Measurements from ENCODE around the gene TDRD10. TPM values are rescaled to one million over a fixed set of nuclear protein-coding genes. Genes with fewer than 3 reads are reported as not detected.

Gene TDRD10
- total and polyA plus RNA-seq, 2 of the 8 experiments (the other 6 are each of a cell fraction or from before 2014, with no cell fraction given) = 0.15 to 0.27 TPM

DNA sequence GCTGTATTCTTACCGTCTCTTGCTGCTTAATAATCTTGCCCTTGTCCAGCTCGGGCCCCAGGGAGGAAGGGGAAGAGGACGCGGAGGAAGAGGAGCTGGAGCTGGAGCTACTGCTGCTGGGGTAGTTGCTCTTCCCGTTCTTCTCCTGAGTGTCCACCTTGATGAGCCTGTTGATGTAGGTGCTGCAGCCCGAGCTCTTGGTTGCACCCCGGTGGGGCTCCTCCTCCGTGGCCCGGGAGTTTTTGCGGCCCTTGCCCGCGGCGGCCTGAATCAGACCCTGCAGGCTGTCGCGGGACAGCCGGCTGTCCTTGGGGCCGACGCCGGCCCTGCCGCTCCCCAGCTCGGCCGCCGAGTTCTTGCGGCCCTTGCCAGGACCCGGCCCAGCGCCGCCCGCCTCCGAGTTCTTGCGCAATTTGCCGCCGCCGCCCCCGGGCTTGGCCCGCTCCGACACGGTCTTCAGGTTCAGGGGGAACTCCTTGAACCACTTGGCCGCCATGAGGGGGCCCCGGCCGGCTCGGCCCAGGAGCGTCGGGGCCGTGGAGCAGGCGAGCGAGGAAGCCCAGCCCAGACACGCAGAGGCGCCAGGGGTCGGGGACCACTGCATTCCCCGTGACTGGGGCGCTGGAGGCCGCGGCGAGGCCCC, 475 bp upstream of the TDRD10 start:
- peaks cover 4% of the 10 kb centered on the region; the same call in 1 of the 2 replicates for H3K23me2 ChIP-seq (ENCODE audit: low read depth, low read length)
- TF ChIP-seq KDM4A (IDR thresholded peaks at IDR 0.05; ENCODE audit: low read depth, low read length, severe bottlenecking) = peak; percentile 21
- peak; percentile 94 for TF ChIP-seq SUZ12 (IDR thresholded peaks at IDR 0.05; ENCODE audit: low read length)
- TF ChIP-seq, protein P1, sequence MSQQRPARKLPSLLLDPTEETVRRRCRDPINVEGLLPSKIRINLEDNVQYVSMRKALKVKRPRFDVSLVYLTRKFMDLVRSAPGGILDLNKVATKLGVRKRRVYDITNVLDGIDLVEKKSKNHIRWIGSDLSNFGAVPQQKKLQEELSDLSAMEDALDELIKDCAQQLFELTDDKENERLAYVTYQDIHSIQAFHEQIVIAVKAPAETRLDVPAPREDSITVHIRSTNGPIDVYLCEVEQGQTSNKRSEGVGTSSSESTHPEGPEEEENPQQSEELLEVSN (IDR thresholded peaks at IDR 0.05) = 0 out of 2 replicates have a peak, but pooled peaks have one; percentile 18
- TF ChIP-seq ASH2L (IDR thresholded peaks at IDR 0.05; ENCODE audit: low read length) = no peak
- TF ChIP-seq EZH2 (IDR thresholded peaks at IDR 0.05; ENCODE audit: low read depth, low read length, severe bottlenecking) = peak; percentile 86
- TF ChIP-seq SIX5 (IDR thresholded peaks at IDR 0.05; ENCODE audit: low read depth, low read length) = no peak
- TF ChIP-seq GABPA (IDR thresholded peaks at IDR 0.05; ENCODE audit: borderline replicate concordance, insufficient read depth, low read length) = peak; percentile 60; the same call in 1 of the 2 replicates
- peak; percentile 98 for TF ChIP-seq CEBPB (IDR thresholded peaks at IDR 0.05; ENCODE audit: low read depth, low read length)
- H3K23ac ChIP-seq (ENCODE audit: insufficient read length) = no peak overlapping the region
- H2AFZ ChIP-seq (ENCODE audit: low read length) = peak overlapping the region; percentile 92
- peak overlapping the region; percentile 57 for H3K4ac ChIP-seq (replicated peaks; ENCODE audit: insufficient read length, low read depth, low read length)
- H4K5ac ChIP-seq (ENCODE audit: insufficient read length, low read depth, low read length) = no peak overlapping the region
- H2BK20ac ChIP-seq (ENCODE audit: low read length) = no peak overlapping the region
- peaks cover 40 to 66% (median 55%) of the 10 kb centered on the region in 4 experiments for H3K27me3 ChIP-seq (replicated peaks in 1 of 4; ENCODE audit: control insufficient read depth in 3 of 4, extremely low read depth in 1 of 4, insufficient read depth in 3 of 4, low read length in 3 of 4)
- no peak overlapping the region for H2AK5ac ChIP-seq (ENCODE audit: low read depth, low read length)
- 7% methylated on average over 39 of the region's 54 CpGs; no CpG with 5 or more reads in 1 of the 2 experiments for WGBS, 2 experiments (ENCODE audit: extremely low coverage in 1 of 2, insufficient coverage in 1 of 2, insufficient read length in 1 of 2, insufficient replicate concordance in 2 of 2, low coverage in 1 of 2, low lambda C conversion rate in 2 of 2, missing lambda C conversion rate in 1 of 2)
- peak overlapping the region; percentile 74 to 80 for H3K4me2 ChIP-seq (ENCODE audit: insufficient read depth in 1 of 2, low read depth in 2 of 2, low read length in 2 of 2)
- peak overlapping the region; percentile 35 to 58 (median 37) for H3K4me3 ChIP-seq (ENCODE audit: extremely low read depth in 1 of 4, insufficient read depth in 2 of 4, low read depth in 3 of 4, low read length in 4 of 4)
- no peak overlapping the region for H2BK15ac ChIP-seq (ENCODE audit: low read length)
- H3K36me3 ChIP-seq (ENCODE audit: control insufficient read depth in 2 of 4, insufficient read depth in 4 of 4, low read length in 3 of 4) = peaks cover 0 to 14% (median 0%) of the 10 kb centered on the region in 4 experiments; a peak in 2 of 8 replicates
- H3K14ac ChIP-seq (ENCODE audit: insufficient read length) = peak overlapping the region; percentile 68
- POLR2A ChIA-PET (ENCODE audit: partially characterized antibody) = no interaction called here
- no peaks in the 10 kb centered on the region for H3K79me1 ChIP-seq (ENCODE audit: low read depth, low read length)
- no peak overlapping the region for H3K27ac ChIP-seq (ENCODE audit: low read depth, low read length)
- peaks cover 4 to 11% of the 10 kb centered on the region in 2 experiments; a peak in 2 of 4 replicates for H3K9me3 ChIP-seq (ENCODE audit: insufficient read depth in 2 of 2, low read depth in 1 of 2, low read length in 1 of 2)
- peaks cover 0 to 3% (median 0%) of the 10 kb centered on the region in 4 experiments; a peak in 1 of 7 replicates for H3K4me1 ChIP-seq (replicated peaks in 1 of 4; ENCODE audit: control insufficient read depth in 3 of 4, insufficient read depth in 4 of 4, low read length in 3 of 4)
- no peaks in the 10 kb centered on the region for H4K20me1 ChIP-seq (replicated peaks in 1 of 2; ENCODE audit: control insufficient read depth in 1 of 2, insufficient read depth in 2 of 2, low read length in 2 of 2)
- FAIRE-seq (no peak), DNase-seq (ENCODE audit: low read depth in 1 of 2, low spot score in 2 of 2) (peak in 1 of 2 experiments; percentile 79)
- peak overlapping the region in 1 of 4 experiments; percentile 19; a peak in 1 of 7 replicates for H3K9ac ChIP-seq (replicated peaks in 1 of 4; ENCODE audit: extremely low read depth in 1 of 4, low read depth in 3 of 4, low read length in 3 of 4)
- H3K79me2 ChIP-seq (ENCODE audit: control insufficient read depth in 1 of 2, insufficient read depth in 2 of 2, low read length in 2 of 2) = no peaks in the 10 kb centered on the region
- no peak overlapping the region; the same call in 1 of the 2 replicates for H3K18ac ChIP-seq (ENCODE audit: extremely low read depth, low read length)
- H4K8ac ChIP-seq (ENCODE audit: extremely low read depth, insufficient read depth, low read length) = peak overlapping the region; percentile 89; the same call in 1 of the 2 replicates
- no peak overlapping the region for H2BK120ac ChIP-seq (replicated peaks; ENCODE audit: low read depth, low read length)
- H2BK5ac ChIP-seq (ENCODE audit: low read depth, low read length) = no peak overlapping the region
- H3K56ac ChIP-seq (replicated peaks; ENCODE audit: insufficient read length, low read depth, low read length) = no peak overlapping the region
- peak overlapping the region; percentile 27; the same call in 1 of the 2 replicates for H2BK12ac ChIP-seq (ENCODE audit: low read depth, low read length)
- H4K91ac ChIP-seq (replicated peaks; ENCODE audit: insufficient read length, low read length) = no peak overlapping the region
- CTCF ChIA-PET (ENCODE audit: partially characterized antibody) = interaction anchor here (0.6 to 0.8 kb wide), 2 partner anchors 19 to 25 kb away, joined by 3 to 4 read pairs; no protein-coding TSS in a partner anchor

Measured in H1 (cell line).